Measurements from ENCODE around the gene TOP3A.
"Not testable (repeated sequence)": the region's sequence is repeated elsewhere in the genome, so short reads cannot be mapped to it uniquely, and the experiment has no call there.

Gene TOP3A, protein sequence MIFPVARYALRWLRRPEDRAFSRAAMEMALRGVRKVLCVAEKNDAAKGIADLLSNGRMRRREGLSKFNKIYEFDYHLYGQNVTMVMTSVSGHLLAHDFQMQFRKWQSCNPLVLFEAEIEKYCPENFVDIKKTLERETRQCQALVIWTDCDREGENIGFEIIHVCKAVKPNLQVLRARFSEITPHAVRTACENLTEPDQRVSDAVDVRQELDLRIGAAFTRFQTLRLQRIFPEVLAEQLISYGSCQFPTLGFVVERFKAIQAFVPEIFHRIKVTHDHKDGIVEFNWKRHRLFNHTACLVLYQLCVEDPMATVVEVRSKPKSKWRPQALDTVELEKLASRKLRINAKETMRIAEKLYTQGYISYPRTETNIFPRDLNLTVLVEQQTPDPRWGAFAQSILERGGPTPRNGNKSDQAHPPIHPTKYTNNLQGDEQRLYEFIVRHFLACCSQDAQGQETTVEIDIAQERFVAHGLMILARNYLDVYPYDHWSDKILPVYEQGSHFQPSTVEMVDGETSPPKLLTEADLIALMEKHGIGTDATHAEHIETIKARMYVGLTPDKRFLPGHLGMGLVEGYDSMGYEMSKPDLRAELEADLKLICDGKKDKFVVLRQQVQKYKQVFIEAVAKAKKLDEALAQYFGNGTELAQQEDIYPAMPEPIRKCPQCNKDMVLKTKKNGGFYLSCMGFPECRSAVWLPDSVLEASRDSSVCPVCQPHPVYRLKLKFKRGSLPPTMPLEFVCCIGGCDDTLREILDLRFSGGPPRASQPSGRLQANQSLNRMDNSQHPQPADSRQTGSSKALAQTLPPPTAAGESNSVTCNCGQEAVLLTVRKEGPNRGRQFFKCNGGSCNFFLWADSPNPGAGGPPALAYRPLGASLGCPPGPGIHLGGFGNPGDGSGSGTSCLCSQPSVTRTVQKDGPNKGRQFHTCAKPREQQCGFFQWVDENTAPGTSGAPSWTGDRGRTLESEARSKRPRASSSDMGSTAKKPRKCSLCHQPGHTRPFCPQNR

DNA sequence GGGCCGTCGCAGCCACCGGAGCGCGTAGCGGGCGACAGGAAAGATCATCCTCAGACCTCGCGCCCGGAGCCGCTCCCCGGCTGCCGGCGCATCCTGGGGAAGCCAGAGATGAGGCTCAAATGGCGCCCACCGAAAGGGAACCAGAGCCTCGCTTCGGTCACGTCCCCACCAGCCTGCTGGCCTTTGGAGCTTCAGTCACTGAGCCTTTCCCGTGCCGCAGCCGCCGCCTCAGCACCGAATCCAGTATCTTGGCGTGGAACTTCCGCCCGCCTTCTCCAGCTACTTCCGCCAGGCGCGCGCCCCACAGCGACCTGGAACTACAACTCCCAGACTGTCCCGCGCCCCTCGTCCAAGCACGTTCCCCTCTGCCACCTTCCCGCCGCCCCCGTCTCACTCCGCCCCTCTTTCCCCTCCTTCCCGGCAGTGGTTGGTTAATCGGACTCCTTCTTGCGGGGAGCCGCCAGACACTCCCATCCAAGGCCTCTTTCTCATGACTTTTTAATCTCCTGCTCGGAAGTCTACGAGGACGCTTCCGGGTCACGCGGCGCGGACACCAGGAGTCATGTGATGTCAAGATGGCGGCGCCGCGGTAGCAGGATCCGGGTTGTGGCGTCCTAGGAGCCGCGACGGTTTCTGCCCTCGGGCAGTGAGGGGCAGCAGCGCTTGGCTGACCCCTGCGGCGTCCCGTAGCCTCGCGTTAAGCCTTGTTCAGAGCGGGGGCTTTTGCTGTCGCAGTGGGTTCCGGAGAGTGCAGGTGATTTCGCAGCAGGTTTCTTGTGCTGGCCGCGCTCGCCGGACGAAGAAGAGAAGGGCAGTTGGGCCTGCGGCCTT lies at the start of gene TOP3A, which contains the start of gene SMCR8:
Gene TOP3A (minus strand): TSS at position 264 of the 831 bp plus-strand sequence. CDS start 216 bp downstream, at position 48.
Gene SMCR8 (plus strand): TSS at position 563 of the 831 bp plus-strand sequence. CDS start 497 bp downstream, outside the sequence.
- peak; percentile 98 for DNase-seq

DNA sequence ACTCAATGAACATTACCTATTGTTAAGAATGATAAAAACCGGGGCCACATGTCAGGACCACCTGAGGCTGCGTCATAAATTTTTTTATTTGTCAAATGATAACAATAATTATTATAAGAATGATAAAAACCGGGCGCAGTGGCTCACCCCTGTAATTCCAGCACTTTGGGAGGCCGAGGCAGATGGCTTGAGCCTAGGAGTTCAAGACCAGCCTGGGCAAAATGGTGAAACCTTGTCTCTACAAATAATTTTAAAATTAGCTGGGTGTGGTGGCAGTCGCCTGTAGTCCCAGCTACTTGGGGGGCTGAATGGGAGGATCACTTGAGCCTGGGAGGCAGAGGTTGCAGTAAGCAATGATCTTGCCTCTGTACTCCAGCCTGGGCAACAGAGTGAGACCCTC lies 49.4 kb upstream of the TOP3A start:
- DNase-seq: no peak

DNA sequence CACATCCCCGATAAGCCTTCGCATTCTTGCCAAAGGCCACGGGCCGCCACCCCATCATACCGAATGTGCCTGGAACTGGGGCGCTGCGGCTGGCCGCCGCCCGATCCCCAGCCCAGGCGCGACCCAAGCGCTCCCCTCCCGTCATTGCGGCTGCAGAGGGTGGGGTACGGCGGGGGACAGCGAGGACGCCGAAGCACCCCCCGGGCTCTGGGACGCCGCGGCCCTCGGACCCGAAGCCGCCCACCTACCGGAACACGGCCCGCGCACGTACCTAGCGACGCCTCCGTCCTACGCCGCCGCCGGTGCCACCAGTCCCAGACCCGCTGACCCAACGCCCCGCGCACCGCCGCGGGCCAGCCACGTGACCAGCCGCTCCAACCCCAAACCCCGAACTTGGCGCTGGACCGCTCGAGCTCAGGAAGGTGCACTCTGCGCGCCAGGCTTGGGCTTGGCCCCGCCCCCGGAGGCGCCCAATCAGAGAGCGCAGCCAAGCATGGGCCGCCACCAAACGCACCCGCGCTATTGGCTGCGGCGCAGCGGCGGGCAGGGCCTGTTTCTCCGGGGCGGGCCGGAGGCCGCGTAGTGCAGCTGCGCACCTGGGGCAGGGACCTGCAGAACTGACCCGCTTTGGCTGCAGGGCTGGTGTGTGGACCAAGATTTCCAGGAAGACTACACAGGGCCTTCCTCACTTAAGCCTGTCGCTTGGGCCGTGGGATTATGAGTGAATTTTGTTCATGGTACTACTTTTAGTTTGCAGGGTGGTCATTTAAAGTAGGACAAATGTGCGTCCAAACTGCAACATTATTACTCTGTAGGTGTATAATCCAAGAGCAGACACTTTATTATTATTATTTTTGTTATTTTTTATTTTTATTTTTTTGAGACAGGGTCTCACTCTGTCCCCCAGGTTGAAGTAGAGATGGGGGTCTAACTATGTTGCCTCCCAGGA lies 48.6 kb upstream of the TOP3A start, which contains the start of gene SHMT1:
Gene SHMT1 (minus strand): TSS at position 450 of the 949 bp plus-strand sequence. CDS start 7,569 bp downstream, outside the sequence.
- peak; percentile 88 for DNase-seq

DNA sequence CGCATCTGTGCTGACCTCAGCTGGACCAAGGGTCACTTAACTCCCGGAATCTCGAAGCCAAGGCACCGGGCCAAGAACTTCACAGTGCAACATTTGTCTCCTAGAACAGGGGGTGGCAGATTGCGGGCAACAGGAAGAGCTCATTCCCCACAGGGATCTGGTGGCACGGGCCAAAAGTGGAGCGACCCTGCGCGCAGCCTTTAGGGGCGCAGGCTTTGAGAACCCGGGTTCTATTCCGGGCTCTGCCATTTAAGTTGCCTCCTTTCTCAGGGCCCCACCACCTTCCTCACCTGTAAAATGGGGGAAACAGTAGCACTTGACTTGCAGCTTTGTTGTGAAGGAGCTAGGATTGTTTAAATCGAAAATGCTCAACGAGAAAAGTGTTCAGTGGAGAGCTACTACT lies 47.9 kb upstream of the TOP3A start:
- no peak for DNase-seq

DNA sequence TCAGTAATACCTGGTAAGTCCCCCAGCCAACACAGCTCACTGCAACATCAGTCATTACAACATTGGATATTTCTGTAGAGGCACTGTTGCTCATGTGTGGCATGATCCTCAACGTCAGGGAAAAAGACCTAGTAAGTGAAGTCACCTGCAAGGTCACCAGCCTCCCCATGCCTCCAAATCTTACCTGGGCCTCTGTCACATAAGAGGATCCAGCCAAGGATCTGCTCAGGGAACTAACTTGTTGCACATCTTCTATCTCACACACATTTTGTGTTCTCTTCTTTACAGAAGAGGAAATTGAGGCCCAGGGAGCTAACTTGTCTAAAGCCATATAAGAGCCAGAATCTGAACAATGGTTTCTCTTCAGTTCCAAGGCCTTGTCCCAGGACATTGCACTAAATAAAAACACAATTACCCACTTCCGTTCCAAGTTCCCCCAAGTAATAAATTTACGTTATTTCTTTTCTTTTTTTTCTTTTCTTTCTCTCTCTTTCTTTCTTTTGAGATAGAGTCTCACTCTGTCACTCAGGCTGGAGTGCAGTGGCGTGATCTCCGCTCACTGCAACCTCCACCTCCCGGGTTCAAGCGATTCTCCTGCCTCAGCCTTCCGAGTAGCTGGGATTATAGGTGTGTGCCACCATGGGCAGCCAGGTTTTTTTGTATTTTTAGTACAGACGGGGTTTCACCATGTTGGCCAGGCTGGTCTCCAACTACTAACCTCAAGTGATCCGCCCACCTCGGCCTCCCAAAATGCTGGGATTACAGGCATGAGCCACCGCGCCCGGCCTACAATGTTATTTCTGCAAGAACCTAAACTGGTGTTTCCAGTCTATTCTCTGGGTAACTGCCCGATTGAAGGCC lies 47.3 kb upstream of the TOP3A start:
- no peak for DNase-seq

DNA sequence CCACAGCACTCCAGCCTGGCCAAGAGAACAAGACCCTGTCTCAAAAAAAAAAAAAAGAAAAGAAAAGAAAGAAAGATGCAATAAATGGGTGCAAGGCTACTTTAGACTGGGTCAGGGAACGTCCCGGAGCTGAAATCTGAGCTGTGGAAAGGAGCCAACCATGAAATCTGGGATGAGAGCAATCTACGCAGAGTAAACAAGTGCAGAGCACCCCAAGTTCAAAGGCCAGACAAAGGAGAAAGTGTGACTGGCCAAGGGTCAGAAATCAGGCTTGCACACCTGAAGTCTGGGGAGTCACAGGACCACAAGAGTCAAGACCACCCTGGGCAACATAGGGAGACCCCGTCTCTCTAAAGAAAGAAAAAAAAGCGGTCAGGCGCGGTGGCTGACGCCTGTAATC lies 45.7 kb upstream of the TOP3A start:
- no peak for DNase-seq

DNA sequence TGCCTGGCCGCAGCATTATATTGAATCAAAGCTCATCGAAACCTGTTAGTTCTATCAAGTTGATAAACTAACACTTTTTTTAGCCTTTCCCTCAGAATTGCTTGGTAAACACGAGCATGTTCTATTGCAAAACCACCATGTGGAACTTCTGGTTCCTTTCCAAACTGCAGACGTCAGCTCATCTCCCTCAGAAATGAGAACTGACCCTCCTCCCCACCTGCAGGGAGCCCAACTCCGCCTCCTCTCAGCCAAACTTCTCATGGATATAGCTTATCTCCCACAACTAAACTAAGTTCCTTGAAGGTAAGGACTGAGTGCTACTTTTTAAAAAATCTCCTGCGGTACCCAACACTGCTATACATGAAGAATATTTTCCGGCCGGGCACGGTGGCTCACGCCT lies 41.8 kb upstream of the TOP3A start:
- no peak for DNase-seq

DNA sequence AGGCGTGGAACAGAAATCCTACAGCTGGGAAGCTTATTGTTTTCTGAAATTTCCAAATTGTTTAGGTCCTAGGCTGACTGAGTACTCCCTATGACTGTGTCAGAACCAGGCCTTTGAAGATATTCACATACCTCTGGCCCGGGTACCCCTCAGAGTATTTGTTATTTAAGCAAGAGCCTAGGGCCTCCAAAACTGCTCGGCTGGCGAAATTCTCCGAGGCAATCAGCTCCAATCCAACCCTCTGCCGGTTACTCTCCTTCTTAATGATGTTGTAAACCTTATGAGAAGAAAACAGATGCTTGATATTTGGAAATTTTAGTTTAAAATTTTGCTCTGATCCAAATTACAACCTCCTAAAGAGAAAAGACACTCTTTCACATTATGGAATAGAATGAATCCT lies 38.7 kb upstream of the TOP3A start:
- DNase-seq: no peak

DNA sequence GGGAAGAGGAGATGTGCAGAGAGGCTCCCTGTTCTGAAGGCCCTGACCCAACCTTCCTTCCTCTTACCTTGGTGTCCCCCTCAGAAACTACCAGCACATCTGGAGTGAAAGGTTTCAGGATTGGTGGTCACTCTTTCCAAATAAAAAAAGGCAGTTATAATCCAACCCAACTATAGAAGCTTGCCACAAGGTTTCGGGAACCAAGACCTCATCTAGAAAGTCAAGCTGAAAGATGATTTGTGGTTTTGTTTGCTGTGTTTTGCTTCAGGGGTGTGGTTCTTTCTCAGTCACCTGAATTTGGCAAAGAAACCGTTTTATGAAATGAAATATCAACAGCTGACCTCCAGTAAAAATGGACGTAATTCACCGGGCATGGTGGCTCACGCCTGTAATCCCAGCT lies 29.2 kb upstream of the TOP3A start:
- DNase-seq: no peak

DNA sequence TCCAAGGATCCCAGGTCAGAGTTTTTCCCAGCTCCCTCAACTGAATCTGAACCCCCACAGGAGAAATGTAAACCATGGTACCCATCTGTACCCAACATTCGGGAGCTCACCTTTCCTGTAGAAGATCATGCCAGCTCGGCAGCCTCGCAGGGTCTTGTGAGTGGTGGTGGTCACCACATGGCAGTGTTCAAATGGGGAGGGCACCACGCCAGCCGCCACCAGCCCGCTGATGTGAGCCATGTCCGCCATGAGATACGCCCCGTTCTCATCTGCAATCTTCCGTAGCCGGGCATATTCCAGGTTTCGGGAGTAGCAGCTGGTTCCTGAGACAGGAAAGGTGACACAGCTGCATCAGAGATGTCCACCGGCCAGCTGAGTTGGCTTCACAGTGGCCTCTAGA lies 25.1 kb upstream of the TOP3A start:
- DNase-seq: no peak

DNA sequence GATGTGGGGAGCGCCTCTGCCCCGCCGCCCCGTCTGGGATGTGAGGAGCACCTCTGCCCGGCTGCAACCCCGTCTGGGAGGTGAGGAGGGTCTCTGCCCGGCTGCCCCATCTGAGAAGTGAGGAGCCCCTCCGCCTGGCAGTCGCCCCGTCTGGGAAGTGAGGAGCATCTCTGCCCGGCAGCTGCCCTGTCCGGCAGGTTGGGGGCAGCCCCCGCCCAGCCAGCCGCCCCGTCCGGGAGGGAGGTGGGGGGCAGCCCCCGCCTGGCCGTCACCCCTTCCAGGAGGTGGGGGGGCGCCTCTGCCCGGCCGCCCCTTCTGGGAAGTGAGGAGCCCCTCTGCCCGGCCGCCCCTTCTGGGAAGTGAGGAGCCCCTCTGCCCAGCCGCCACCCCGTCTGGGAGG lies 23.4 kb upstream of the TOP3A start:
- DNase-seq: not testable (repeated sequence)

DNA sequence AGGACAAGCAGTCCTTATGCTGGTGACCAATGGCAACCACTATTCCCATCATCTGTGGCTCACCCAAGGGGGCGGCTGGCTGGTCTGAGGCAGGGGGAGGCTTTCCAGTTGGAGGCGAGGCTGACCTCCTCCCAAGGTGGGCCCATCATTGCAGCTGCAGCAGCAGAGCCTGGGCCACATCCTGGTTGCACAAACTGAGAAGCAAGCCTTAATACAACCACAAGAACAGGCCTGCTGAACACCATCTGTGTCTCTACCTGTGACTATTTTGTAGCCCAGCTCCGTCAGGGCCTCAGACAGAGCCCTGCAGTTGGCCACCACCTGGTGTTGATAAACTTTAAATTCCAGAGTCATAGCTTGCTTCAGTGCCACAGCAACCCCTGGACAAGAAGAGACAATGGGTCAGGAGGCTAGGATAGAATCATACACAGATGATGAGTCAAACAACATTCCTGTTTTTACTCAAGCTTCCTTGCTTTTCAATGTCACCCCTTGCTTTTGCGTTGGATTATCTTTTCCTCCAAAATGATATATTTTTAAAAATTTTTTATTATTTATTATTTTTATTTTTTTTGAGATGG lies 18.2 kb upstream of the TOP3A start:
- DNase-seq: no peak

DNA sequence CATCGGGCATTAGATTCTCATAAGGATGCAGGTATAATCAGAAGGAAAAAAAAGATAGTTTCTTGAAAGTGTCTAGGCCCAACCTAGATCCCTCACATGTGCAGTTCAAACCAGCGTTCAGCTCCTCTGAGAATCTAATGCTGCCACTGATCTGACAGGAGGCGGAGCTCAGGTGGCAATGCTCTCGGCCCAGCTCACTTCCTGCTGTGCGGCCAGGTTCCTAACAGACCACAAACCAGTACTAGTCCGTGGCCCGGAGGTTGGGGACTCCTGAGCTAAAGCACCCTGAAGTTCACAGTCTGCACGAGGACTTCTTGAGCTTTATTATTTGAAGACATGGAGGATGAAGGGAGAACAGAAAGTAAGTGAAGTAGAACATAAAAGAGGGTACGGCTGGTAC lies 17.1 kb upstream of the TOP3A start:
- DNase-seq: no peak

DNA sequence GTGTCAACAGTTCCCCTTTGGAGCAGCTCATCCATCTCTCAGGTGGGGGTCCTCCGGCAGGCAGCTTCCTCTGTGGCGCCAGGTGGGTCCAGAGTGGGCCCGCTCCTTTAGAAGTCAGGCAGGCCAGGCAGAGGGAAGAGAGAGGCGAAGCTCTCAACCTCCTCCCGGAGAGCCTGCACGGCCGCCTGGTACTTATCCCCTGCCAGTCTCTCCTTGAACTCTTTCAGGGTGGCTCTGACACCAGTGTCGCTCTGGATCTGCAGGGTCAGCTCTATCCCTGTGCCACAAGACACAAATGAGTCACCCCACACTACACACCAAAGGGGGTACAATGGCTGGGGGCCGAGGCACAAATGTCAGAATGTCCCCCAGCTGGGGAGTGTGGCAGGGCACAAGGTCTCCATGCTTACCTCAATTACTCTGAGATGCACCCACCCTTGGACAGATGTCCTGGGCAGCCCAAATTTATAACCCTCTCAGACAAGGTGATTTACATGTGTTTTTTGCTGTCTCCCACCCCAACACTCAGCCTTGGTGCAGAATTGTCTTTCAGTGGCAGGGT lies 13.9 kb upstream of the TOP3A start:
- no peak for DNase-seq

DNA sequence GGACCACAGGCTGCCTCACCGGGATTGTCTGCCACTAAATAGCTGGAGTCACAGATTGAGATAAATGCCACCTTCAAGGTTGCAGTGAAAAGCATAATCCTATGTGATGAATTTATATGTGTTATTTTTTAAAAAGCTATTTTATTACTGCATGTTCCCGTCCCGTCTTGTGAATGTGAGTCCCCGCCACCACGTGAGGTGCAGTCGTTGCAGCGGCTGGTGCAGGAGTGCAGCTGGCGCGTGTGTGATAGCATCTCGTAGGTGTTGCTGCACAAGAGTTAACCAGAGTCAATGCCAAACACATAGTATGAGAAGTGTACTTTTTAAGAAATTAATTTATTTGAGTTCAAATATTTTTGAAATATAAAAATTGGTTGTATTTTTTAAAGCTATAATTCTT lies 12.8 kb upstream of the TOP3A start:
- DNase-seq: no peak

DNA sequence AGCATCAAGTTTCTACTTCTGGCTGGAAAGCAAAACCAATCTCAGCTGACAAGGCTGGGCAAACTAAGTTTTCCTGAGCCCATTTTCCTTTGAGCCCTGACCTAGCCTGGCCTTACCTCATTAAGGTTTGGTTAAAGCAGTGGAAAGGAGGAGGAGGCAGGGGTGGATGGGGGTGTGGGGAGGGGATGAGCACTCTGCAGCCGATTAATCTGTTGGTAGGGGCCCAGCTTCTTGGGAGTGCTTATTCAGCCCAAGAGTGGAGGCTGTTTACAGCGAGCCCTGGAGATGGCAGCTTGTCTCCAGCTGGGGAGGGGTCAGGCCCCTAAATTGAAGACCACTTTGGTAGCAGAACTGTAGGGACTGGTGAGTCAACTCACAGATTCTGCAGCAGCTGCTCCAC lies 12.3 kb upstream of the TOP3A start:
- DNase-seq: no peak

DNA sequence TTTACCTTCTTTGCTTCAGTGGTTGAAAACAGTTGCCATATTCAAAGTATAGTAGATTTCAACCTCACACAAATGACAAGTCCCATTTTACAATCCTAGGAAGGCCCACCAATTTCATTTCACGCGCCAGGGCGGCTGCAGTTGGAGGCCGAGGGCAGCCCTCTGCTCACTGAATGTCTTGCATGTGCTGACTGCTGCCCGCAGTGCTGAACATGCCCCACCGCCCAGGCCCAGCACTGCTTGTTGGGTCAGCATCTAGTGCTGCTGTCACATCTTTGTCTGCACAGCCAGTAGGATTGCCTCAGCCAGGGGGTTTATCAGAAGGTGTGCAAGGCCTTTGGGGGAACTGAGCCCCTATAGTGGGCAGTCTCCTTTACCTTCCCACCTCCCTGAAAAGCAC lies 11.8 kb upstream of the TOP3A start:
- DNase-seq: no peak

DNA sequence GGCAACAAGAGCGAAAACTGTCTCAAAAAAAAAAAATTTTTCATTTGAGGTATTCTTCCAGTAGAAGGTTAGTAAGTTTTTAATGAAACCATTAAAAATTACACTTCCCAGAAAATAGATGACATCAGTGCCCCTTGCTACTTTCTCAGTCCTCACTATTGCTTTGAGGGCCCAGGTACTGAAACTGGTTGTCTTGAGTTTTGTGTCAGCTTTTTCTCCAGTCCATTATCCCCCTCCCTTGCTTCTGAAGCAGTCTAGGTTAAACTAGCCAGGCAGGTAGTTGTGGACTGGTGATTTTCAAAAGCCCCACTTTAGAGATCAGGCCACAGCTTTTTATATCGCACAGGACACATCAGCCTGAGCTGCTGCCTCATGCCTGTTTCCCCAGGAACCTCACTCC lies 11.2 kb upstream of the TOP3A start:
- DNase-seq: no peak
